HG03460 (cell line): ENCODE measurements around the gene ATG4C.
"Not testable (repeated sequence)": the region's sequence is repeated elsewhere in the genome, so short reads cannot be mapped to it uniquely, and the experiment has no call there.

ENCODE experiments used
- ATAC-seq: cut with Tn5 transposase; IDR thresholded peaks from one replicate; pipeline ENCODE4 v1.9.1; 2021; ENCODE audit not compliant: unreplicated experiment

Gene ATG4C, protein sequence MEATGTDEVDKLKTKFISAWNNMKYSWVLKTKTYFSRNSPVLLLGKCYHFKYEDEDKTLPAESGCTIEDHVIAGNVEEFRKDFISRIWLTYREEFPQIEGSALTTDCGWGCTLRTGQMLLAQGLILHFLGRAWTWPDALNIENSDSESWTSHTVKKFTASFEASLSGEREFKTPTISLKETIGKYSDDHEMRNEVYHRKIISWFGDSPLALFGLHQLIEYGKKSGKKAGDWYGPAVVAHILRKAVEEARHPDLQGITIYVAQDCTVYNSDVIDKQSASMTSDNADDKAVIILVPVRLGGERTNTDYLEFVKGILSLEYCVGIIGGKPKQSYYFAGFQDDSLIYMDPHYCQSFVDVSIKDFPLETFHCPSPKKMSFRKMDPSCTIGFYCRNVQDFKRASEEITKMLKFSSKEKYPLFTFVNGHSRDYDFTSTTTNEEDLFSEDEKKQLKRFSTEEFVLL

DNA sequence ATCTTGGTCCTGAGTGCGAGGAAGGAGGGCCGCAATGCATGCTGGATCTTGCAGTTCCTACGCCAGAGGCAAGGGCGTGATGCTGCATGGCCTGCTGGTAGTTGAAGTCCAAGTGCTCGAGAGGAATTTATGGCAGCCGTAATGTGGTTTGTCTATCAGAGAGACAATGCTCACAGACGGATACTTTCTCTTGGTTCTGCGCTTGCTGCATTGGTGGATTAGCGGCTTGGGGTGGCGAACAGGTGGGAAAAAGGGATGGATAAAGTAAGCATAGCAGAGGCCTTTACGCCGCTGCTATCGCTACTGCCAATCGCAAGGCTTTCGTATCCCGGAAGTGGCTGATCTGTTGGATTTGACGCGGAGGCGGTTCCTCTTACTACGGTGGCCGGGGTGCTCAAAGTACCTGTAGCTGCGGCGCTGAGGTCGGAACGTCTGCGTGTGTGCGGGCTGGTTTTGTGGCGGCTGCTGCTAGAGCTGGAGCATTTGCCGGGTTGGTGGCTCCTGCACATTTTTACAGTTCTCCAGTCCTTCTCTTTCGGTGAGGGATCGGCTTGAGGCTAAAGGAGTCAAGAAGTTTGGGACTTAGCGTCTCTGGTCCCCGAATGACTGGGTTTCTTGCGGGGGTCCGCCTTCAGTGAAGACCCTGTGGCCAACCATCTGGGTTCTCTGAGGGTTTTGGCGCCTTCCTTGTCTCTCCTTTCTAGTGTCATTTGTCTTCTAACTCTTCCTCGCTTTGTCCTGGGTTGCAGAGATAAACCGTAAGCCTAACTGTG, at the start of gene ATG4C:
Gene ATG4C (plus strand): TSS at position 397 of the 773 bp plus-strand sequence. CDS start 19,655 bp downstream, outside the sequence.
- peak; percentile 87 for ATAC-seq

DNA sequence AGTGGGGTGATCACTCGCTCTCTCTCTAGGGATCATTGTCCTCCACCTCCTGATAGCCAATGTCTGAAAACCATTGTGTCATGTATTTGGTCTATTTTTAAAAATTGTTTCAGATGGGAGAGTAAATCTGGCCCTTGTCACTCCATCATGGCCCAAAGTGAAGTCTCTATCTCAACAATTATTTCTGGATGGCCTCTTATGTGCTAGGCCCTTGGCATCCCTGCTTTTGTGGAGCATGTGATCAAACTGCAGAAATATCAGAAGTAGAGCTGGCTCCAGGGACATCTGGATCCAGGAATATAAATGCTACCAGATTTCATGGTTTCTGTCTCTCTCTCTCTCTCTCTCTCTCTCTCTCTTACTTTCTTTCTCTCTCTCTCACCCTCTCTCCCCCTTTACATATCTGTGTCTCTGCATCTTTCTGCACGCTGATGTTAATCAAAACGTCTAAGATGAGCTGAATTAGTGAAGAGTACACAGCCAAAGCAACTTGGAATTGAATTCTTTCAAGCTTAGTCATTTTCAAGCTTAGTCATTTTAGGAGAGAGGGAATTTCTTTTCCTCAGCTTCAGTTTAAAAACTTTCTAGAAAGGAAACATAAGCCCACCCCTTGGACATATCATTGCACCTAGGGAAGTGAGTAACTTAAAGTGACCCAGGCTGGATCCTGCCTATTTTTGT, 48.3 kb upstream of the ATG4C start:
- no peak for ATAC-seq

DNA sequence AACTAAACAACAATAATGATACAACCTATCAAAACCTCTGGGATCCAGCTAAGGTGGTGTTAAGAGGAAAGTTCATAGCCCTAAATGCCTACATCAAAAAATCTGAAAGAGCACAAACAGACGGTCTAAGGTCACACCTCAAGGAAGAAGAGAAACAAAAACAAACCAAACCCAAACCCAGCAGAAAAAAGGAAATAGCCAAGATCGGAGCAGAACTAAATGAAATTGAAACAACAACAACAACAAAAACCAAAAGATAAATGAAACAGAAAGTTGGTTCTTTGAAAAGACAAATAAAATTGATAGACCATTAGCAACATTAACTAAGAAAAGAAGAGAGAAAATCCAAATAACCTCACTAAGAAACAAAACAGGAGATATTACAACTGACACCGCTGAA, 43.2 kb upstream of the ATG4C start:
- not testable (repeated sequence) for ATAC-seq

DNA sequence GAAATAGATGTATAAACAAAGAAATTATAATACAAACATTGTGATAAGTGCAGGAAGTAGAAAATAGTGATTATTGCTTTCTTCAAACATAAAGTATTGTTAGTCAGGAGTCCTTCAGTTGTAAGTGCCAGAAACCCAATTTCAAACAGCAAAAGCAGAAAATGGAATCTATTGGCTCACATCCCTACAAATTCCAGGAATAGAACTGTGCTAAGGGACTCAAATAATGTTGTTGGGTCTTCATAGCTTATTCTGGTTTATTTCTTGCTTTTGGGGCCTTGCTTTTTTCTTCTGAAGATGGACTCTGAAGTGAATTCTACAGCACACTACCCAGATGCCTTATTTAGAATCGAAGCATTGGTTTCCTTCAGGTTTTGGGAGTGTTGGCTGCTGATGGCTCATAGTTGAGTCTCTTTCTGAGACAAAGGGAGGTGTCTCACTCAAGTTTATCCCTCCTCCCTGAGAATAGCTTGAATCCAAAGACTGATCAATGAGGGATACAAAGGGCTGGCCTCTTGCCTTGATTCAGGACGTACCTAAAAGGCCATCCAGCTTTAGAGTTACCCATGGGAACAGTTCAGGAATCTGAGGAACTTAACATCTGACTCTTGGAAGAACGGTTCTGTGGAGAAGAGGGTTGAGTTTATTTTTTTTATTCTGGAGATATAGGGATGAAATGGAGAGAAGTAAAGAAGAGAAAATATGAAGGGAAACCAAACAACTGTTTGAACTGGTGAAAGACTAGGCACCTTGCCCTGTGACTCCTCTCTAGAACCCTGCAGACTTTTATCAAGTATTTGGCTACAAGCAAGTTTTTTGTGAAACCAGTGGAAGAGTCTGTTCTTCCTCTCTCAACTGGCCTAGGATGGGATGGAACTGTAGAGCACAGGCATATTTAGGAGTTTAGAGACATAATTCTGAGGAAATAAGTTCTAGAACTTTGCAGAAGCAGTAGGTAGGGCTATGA, 39.0 kb upstream of the ATG4C start:
- ATAC-seq: no peak

DNA sequence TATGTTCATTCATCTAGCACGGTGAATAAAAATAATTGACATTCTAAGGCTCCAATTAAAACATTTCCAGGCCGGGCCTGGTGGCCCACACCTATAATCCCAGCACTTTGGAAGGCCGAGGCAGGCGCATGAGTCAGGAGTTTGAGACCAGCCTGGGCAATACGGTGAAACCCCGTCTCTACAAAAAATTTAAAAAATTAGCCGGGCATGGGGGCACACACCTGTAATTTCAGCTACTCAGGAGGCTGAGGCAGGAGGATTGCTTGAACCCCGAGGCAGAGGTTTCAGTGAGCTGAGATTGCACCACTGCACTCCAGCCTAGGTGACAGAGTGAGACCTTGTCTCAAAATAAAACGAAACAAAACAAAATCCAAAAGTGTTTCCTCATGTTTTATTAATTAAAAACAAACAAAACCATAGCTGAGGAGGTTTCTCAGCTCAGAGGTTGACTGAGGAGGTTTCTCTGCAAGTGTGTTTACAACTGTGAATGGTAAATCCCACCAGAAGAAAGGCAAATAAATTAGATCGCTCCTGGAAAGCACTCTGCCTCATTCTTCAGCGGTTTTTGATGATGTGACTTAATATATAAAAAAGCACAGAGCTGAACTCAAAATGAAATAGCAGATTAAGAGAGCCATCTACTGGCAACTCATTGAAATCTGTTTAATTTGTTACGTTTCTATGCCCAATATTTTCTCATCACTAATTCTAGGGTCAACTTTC, 37.7 kb upstream of the ATG4C start:
- ATAC-seq: no peak

DNA sequence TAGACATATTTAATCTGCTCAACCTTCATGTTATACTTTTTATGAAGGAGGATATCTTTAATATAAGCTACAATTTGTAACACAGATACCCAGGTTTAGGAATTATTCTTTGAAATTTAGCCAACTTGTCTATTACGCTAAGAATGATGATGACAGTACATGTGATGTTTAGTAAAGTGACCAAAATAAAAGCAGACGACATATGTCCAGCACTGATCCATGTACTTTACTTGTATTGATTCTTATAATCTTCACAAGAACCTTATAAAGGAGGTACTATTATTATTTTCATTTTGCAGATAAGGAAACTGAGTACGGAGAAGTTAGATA, 37.2 kb upstream of the ATG4C start:
- ATAC-seq: no peak

DNA sequence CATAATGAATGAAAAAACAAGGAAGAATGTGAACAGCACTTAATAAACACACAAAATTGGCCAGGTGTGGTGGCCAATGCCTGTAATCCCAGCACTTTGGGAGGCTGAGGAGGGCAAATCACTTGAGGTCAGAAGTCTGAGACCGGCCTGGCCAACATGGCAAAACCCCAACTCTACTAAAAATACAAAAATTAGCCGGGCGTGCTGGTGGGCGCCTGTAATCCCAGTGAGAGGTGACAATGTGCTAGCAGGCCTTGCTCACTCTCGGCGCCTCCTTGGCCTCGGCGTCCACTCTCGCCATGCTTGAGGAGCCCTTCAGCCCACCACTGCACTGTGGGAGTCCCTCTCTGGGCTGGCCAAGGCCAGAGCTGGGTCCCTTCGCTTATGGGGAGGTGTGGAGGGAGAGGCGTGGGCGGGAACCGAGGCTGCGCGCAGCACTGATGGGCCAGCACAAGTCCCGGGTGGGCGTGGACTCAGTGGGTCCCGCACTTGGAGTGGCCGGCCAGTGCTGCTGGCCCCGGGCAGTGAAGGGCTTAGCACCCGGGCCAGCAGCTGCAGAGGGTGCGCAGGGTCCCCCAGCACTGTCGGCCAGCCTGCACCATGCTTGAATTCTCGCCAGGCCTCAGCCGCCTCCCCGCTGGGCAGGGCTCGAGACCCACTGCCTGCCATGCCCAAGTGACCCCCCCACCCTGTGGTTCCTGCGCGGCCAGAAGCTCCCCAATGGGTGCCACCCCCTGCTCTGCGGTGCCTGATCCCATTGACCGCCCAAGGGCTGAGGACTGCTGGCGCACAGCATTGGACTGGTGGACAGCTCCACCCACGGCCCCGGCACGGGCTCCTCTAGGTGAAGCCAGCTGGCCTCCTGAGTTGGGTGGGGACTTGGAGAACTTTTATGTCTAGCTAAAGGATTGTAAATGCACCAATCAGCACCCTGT, 30.6 kb upstream of the ATG4C start:
- no peak for ATAC-seq

DNA sequence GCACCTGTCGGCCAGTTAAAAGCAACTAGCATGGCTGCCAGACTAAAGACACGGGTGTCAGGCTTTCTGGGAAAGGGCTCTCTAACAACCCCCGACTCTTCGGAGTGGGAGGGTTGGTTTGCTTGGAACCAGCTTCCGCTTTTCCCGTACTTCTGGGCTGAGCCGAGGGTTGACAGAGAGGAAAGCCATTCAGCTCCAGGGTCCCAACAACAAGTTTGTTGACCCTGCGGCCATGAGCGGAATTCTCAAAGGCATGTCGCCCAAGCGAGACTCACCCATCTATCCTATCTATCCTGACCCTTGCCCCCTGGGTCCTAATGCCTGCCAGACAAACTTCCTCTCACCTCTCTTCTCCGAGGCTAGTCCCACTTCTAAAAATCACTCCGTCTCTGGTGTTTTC, 29.0 kb upstream of the ATG4C start:
- not testable (repeated sequence) for ATAC-seq

DNA sequence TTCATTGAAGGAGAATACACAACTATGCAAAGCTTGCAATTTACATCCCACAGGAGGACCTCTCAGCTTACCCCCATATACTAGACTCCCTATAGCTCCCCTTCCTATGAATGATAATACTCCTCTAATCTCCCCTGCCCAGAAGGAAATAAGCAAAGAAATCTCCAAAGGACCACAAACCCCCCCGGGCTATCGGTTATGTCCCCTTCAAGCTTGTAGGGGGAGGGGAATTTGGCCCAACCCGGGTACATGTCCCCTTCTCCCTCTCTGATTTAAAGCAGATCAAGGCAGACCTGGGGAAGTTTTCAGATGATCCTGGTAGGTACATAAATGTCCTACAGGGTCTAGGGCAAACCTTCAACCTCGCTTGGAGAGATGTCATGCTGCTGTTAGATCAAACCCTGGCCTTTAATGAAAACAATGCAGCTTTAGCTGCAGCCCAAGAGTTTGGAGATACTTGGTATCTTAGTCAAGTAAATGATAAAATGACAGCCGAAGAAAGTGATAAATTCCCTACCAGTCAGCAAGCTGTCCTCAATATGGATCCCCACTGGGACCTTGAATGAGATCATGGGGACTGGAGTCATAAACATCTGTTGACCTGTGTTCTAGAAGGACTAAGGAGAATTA, 27.6 kb upstream of the ATG4C start:
- not testable (repeated sequence) for ATAC-seq

DNA sequence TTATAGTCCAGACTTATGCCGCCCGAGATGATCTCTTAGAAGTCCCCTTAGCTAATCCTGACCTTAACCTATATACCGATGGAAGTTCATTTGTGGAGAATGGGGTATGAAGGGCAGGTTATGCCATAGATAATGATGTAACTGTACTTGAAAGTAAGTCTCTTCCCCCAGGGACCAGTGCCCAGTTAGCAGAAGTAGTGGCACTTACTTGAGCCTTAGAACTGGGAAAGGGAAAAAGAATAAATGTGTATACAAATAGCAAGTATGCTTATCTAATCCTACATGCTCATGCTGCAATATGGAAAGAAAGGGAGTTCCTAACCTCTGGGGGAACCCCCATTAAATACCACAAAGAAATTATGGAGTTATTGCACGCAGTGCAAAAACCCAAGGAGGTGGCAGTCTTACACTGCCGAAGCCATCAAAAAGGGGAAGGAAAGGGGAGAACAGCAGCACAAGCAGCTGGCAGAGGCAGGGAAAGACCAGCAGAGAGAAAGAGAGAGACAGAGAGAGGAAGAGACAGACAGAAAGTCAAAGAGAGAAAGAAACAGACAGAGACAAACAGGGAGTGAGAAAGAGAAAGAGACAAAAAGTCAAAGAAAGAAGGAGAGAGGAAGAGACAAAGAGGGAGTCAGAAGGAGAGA, 24.6 kb upstream of the ATG4C start:
- ATAC-seq: not testable (repeated sequence)

DNA sequence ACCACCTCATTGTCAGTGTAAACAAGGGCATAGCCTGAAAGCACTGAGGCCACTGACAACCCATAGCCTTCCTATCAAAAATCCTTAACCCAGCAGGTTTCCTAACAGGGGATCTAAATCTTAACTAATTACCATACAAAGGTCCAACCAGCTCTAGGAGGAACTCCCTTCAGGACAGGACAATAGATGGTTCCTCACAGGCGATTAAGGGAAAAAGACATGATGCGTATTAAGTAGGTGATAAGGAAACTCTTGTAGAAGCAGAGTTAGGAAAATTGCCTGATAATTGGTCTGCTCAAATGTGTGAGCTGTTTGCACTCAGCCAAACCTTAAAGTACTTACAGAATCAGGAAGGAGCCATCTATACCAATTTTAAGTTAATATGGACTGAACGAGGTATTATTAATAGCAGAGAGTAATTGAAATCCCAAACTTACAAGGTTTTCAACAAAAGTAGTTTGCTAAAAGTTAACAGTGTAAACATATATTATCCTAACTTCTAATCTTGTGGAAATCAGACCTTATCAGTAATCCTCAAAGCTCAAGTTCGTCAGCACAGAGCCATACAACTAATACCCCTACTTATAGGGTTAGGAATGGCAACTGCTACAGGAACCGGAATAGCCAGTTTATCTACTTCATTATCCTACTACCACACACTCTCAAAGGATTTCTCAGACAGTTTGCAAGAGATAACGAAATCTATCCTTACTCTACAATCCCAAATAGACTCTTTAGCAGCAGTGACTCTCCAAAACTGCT, 23.7 kb upstream of the ATG4C start:
- ATAC-seq: not testable (repeated sequence)

DNA sequence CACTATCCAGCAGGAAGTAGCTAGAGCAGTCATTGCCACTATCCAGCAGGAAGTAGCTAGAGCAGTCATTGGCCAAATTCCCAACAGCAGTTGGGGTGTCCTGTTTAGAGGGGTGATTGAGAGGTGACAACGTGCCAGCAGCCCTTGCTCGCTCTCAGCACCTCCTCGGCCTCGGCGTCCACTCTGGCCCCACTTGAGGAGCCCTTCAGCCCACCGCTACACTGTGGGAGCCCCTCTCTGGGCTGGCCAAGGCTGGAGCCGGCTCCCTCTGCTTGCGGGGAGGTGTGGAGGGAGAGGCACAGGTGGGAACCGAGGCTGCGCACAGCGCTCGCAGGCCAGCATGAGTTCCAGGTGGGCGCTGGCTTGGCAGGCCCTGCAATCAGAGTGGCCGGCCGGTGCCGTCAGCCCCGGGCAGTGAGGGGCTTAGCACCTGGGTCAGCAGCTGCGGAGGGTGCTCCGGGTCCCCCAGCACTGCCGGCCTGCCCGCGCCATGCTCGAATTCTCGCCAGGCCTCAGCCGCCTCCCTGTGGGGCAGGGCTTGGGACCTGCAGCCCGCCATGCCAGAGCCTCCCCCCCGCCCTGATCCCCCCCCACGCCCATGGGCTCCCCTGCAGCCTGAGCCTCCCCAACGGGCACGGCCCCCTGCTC, 22.6 kb upstream of the ATG4C start:
- not testable (repeated sequence) for ATAC-seq

DNA sequence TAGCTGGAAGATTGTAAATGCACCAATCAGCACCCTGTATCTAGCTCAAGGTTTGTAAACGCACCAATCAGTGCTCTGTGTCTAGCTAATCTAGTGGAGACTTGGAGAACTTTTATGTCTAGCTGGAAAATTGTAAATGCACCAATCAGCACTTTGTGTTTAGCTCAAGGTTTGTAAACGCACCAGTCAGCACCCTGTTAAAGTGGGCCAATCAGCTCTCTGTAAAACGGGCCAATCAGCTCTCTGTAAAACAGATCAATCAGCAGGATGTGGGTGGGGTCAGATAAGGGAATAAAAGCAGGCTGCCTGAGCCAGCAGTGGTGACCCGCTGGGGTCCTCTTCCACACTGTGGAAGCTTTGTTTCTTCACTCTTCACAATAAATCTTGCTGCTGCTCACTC, 21.9 kb upstream of the ATG4C start:
- not testable (repeated sequence) for ATAC-seq

DNA sequence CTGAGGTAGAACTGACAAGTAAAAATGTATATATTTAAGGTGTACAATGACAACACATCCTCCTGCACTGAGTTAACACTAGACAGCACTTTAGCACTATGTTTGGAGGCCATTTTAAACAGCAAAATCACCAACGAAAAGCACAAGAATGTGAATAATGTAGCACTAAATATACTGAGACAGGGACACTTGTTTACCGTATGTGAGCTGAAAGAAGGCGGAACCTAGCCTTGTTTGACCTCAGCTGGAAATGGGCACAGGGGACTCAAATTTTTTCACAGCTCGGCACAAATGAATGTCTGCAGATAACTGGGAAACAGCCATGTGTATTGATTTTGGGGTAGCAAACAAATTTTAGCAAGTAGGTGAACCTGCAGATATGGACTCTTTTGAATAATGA, 18.0 kb upstream of the ATG4C start:
- ATAC-seq: no peak

DNA sequence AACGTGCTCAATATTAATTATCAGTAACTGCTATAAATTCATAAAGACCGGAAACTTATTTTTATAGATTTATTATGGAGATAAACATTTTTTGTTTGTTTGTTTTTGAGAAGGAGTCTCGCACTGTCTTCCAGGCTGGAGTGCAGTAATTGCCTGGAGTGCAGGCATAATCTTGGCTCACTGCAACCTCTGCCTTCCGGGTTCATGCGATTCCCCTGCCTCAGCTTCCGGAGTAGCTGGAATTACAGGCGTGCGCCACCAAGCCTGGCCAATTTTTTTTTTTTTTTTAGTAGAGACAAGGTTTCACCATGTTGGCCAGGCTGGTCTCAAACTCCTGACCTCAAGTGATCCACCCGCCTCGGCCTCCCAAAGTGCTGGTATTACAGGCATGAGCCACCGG, 15.4 kb upstream of the ATG4C start:
- not testable (repeated sequence) for ATAC-seq

DNA sequence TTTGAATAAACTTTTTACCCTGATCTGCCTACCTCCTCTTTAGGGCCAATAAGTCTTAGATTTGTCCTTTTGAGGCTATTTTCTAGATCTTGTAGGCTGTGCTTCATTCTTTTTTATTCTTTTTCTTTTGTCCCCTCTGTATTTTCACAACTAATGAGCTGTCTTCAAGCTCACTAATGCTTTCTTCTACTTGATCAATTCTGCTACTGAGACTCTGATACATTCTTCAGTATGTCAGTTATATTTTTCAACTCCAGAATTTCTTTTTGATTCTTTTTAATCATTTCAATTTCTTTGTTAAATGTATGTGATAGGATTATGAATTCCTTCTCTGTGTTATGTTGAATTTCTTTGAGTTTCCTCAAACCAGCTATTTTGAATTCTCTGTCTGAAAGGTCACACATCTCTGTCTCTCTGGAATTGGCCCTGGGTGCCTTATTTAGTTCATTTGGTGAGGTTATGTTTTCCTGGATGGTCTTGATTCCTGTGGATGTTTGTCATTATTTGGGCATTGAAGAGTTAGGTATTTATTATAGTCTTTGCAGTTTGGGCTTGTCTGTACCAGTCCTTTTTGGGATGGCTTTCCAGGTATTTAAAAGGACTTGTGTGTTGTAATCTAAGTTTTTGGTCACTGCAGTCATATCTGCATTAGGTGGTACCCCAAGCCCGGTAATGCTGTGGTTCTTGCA, 11.2 kb upstream of the ATG4C start:
- no peak for ATAC-seq
